SU-DHL-6 (cell line): ENCODE measurements around the gene REC114.

Source experiments
- CTCF ChIP-seq: fragments of 200-600 bp; sonication (generic); IDR thresholded peaks from one replicate; pipeline ENCODE4 v1.5.1; 2017; ENCODE audit warnings: antibody characterized with exemption, mild to moderate bottlenecking, low read length, moderate library complexity; ENCODE audit not compliant: insufficient read depth, poor library complexity, severe bottlenecking
- EZH2phosphoT487 ChIP-seq: fragments of 200-600 bp; sonication (generic), shearing (Covaris generic); conservative IDR thresholded peaks from 2 replicates; pipeline ENCODE4 v1.6.1; 2018; ENCODE audit warnings: mild to moderate bottlenecking, antibody characterized with exemption, low read length, moderate library complexity, mixed read lengths

GRCh38 chr15:73590263-73590662, 147.3 kb downstream of the REC114 start:
- TF ChIP-seq CTCF (no peak), EZH2phosphoT487 (no peak)
